ENCODE data around the gene TTLL7. TPM values are rescaled to one million over a fixed set of nuclear protein-coding genes. Genes with fewer than 3 reads are reported as not detected.

Gene TTLL7
- total and polyA plus RNA-seq, 5 donors from 2014 or later = 0.14 to 0.59 TPM; not detected in 3

Other genes with a start within 250 kb of the TTLL7 start
- 74.0 TPM for gene PRKACB, start 145.1 kb upstream of the TTLL7 start, total RNA-seq
- 10 to 100 TPM; 83.2 to 99.5 (median 93.4) TPM for gene PRKACB, start 145.1 kb upstream of the TTLL7 start, polyA plus RNA-seq